SH-SY5Y (cell line): Measurements from ENCODE around the gene LMO7.

Source experiments
- GATA2 ChIP-seq: IDR thresholded peaks from 2 replicates; pipeline ENCODE4 v1.6.1; 2011; ENCODE audit warnings: mild to moderate bottlenecking, low read depth, low read length
- GATA3 ChIP-seq: IDR thresholded peaks from 2 replicates; pipeline ENCODE4 v1.6.1; 2011; ENCODE audit warnings: low read depth, mild to moderate bottlenecking, low read length, moderate library complexity

Gene LMO7

DNA sequence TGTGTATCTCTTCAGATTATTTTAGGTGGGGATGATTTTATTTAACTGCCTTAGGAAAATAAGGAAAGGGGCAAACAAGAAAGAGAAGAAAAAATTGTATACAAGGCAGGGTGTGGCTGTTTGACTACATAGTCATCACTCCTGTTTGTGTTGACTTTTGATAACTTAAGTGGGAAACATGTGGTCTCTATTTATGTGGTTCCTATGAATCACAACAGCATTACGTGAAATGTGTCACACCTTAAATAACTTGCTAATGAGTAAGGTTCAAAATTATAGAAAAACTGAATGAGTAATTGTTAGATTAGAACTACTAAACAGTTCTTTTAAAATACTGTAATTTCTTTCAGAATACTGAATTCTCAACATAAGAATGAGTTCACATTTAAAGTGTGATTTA, 69.3 kb downstream of the LMO7 start:
- no peak for TF ChIP-seq GATA2
- no peak for TF ChIP-seq GATA3

DNA sequence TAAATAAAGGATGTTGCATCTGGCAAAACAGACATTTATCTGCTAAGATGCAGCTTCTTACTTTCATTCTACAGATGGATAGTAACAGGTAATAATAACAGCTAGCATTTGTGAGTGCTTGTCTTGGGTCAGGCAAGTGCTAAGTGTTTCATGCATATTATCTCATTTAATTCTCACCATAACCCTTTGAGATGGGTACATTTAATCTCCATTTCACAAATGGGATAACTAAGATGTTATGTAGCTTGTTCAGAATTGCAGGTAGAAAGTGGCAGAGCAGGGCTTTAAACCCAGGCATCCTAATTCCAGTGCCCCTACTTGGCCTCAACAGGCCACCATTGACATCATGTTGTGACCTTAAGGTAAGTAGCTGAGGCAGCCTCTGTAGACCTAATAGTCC, 69.8 kb downstream of the LMO7 start:
- TF ChIP-seq GATA2 = no peak
- TF ChIP-seq GATA3 = no peak

DNA sequence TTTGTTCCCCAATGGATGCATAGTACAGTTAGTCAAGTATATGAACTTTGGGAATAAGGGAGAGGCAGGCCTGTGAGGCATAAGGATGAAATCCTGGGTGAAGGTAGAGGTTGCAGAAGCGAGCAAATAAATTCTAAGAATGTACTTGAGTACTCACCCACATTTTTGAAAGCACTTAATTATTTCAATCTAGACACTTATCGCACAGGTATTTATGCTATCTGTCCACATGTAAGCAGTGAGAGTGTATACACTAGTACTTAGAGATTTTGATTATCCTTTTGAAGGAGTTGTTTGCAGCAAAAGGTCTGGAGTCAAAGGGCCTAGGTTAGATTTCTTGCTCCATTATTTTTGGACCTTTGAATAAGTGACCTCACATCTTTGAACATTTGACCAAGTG, 77.7 kb downstream of the LMO7 start:
- TF ChIP-seq GATA3 = no peak
- no peak for TF ChIP-seq GATA2

DNA sequence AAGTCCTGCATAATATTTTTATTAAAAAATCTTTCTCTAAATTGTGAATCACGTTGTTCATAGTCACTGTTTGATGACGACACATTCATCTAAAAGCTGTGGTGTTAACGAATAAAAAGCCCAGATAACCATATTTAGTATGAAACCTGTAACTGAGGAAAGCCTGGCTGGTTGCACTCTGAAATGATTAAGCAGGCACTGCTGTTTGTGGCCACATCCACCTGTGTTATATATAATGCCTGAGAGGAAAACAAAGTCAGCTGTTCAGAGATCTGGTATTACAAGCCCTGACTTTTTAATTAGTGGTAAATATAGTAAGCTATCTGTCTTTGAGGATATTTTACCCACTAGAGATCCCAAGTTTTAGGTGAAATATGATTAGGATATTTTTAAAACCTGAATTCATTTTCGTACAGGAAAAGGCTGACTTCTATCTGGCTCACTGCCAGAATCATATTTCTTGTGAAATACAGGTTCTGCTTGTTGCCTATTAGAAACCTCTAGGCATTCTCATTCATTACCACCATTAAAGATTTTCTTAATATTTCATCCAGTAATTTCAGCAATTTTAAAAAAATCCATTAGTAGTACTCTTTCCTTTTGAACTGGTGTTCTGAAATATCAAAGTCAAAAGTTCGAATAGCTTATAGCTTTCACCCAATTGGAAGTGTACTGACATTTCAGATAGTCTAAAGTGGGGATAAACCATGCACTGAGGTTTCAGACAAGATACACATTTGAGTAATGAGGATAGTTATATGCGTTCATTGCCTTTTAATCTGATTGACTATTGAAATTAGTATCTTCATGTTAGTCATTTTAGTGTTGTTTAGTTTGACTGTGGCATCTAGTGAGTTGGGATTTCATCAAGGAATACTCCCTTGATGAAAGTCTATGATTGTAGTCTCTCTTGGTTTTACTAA, 79.7 kb downstream of the LMO7 start:
- TF ChIP-seq GATA3 (no peak), GATA2 (no peak)

DNA sequence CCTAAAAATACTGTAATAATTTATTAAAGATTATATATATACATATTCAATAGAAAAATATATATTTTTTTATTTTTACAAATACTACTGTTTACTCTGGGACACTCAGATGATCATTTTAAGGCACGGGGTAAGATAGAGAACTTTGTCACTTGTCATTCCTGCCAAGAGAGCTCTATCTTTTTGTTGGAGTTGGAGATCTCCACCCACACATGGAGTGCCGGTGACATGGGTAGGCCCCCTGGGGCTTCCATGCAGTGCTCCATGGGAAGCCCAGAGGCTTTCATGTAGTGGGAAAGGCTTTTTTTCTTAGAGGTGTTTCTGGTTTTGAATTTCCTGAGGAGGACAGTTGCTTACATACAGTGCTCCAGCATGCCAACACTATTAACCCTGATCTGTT, 81.4 kb downstream of the LMO7 start:
- TF ChIP-seq GATA3 = no peak
- no peak for TF ChIP-seq GATA2

DNA sequence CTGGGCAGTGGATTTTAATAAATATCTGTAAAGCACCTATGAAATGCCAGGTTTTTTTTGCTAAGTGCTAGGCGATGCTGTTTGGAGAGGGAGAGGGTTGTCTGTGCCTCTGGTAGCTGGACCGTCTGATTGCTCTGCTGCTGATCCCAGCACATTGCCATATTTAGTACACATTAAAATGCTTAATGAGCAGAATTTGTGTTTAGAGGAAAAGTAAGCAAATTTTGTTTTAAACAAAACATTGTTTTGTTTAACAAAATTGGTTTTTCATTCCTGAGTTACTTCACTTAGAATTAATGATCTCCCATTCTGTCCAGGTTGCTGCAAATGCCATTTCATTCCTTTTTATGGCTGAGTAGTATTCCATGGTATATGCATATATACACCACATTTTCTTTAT, 85.2 kb downstream of the LMO7 start:
- no peak for TF ChIP-seq GATA2
- TF ChIP-seq GATA3 = no peak

- TF ChIP-seq GATA2 (no peak), GATA3 (no peak)
These were observed 87.8 kb downstream of the LMO7 start for GRCh38 chr13:75723901-75724300.

- TF ChIP-seq GATA3 (no peak), GATA2 (no peak)
These were observed 88.8 kb downstream of the LMO7 start for GRCh38 chr13:75724752-75725517.

DNA sequence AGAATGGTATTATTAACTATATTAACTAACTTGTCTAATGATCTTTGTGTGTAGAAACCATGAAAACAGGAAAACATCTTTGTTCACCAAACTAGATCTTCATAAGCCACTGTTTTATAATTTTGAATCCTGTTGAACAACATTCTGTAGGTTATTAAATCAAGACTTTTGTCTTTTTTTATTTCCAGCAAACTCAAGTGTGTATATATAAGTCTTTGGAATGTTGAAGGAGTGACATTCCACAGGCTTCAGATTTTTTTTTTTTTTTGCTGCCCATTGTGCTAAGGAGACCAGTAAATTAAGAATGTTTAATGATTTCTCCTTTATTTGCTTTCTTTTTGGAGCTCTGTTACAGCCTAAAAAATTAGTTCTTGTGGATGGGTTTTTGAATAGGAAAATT, 89.6 kb downstream of the LMO7 start:
- TF ChIP-seq GATA2 (no peak), GATA3 (no peak)

DNA sequence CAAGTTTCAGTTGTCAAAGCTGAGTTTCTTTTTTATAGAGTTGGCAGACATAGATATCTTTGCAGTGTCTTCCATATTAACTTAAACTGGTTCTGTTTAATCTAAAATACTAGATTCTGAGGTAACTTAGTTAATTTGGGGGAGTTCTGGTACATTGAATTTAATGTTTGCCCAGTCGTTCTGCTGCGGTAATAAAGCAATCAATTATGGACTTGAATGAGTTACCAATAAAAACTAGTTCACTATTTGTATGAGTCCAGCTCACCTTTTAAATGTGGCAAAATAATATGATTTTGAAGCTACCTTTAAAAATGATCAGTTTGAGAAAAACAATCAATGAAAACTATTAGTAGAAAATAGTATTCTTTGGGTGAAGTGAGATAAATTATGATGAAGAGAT, 90.2 kb downstream of the LMO7 start:
- TF ChIP-seq GATA2 = no peak
- TF ChIP-seq GATA3 = no peak

GRCh38 chr13:75736173-75736572, 100.0 kb downstream of the LMO7 start:
- TF ChIP-seq GATA3 = no peak
- TF ChIP-seq GATA2 = no peak

- TF ChIP-seq GATA2 (no peak), GATA3 (no peak)
These were observed 102.7 kb downstream of the LMO7 start for GRCh38 chr13:75738841-75739240.

DNA sequence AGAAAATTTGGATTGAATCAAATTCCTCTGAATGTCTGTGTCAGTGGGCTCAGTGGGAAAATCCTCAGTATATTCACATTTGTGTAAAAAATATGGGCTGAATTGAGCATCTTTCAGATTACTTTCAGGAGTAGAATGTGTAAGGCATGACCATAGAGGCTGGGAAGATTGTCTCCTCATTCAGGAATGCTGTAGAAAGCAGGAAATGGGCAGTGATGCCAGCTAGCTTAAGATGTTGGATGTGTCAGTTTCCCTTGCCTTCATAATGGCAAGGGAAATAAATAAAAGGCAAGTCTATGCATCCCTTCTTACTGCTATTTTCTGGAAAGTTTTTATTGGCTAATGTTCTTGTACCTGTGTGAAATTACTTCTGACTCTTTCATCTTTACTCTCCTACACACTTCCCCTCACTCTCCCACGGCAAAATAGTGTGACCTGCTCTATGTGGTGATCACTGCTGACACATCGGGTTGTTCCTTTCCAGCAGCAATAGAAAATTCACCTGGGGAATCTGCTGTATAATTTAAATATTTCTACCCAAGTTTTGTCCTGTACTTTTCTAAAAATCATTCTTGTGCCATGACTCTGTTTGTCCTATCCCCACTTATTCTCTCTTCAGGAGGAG, 103.2 kb downstream of the LMO7 start:
- no peak for TF ChIP-seq GATA3
- TF ChIP-seq GATA2 = no peak

GRCh38 chr13:75740031-75740430, 103.9 kb downstream of the LMO7 start:
- TF ChIP-seq GATA3 = no peak
- no peak for TF ChIP-seq GATA2
